Fibroblast of lung (primary cell): ENCODE data around the gene TARBP2. TPM values are rescaled to one million over a fixed set of nuclear protein-coding genes. Genes with fewer than 3 reads are reported as not detected.

Source experiments
- DNase-seq, 2 donors: peaks; one replicate each; pipeline versions ENCODE4 v3.0.0 to v3.0.0-alpha.2; 2010; ENCODE audit warnings: low read depth in 2 of 2
- H2AFZ ChIP-seq: 2 replicates; pipeline ENCODE4 v1.5.1; 2012; ENCODE audit warnings: low read length, control low read depth, inconsistent platforms
- H3K27ac ChIP-seq: 2 replicates; pipeline ENCODE4 v1.5.1; 2011; ENCODE audit warnings: low read length, control low read depth; ENCODE audit not compliant: insufficient read depth
- H3K27me3 ChIP-seq: 2 replicates; pipeline ENCODE4 v1.5.1; 2011; ENCODE audit warnings: mild to moderate bottlenecking, low read length; ENCODE audit not compliant: control insufficient read depth, insufficient read depth
- H3K36me3 ChIP-seq: 2 replicates; pipeline ENCODE4 v1.5.1; 2011; ENCODE audit warnings: low read length; ENCODE audit not compliant: control insufficient read depth, insufficient read depth
- H3K4me1 ChIP-seq: 2 replicates; pipeline ENCODE4 v1.5.1; 2011; ENCODE audit warnings: low read length; ENCODE audit not compliant: control insufficient read depth, insufficient read depth; ENCODE audit errors: extremely low read depth
- H3K4me2 ChIP-seq: 2 replicates; pipeline ENCODE4 v1.5.1; 2011; ENCODE audit warnings: low read length, control low read depth; ENCODE audit not compliant: insufficient read depth; ENCODE audit errors: extremely low read depth
- H3K4me3 ChIP-seq, 4 experiments: fragments of 200-600 bp in 1 of 4; sonication (generic) in 1 of 4; replicated peaks in 1 of 4; 2 replicates each; pipeline ENCODE4 v1.5.1; 2011 to 2016; ENCODE audit warnings: low read length in 4 of 4, low read depth in 3 of 4, mild to moderate bottlenecking in 3 of 4, control low read depth in 2 of 4, inconsistent platforms in 1 of 4, mixed read lengths in 1 of 4; ENCODE audit not compliant: insufficient read depth in 1 of 4; ENCODE audit errors: control extremely low read depth in 1 of 4
- H3K79me2 ChIP-seq: 2 replicates; pipeline ENCODE4 v1.5.1; 2012; ENCODE audit warnings: mild to moderate bottlenecking, low read length, inconsistent platforms; ENCODE audit not compliant: control insufficient read depth, insufficient read depth
- H3K9ac ChIP-seq: 2 replicates; pipeline ENCODE4 v1.5.1; 2011; ENCODE audit warnings: mild to moderate bottlenecking, low read length, control low read depth; ENCODE audit not compliant: insufficient read depth
- H3K9me3 ChIP-seq: 2 replicates; pipeline ENCODE4 v1.5.1; 2012; ENCODE audit warnings: low read depth, low read length; ENCODE audit not compliant: control insufficient read depth, insufficient read depth
- H4K20me1 ChIP-seq: 2 replicates; pipeline ENCODE4 v1.5.1; 2011; ENCODE audit warnings: low read length; ENCODE audit not compliant: control insufficient read depth, insufficient read depth; ENCODE audit errors: extremely low read depth
- CTCF ChIP-seq, 2 donors: IDR thresholded peaks in 1 of 2; conservative IDR thresholded peaks in 1 of 2; 1 replicate in 1 of 2; 2 replicates in 1 of 2; pipeline ENCODE4 v1.5.1; 2011 to 2012; ENCODE audit warnings: low read length in 2 of 2, control low read depth in 1 of 2, inconsistent platforms in 1 of 2, low read depth in 1 of 2, mild to moderate bottlenecking in 1 of 2
- EZH2 ChIP-seq: IDR thresholded peaks from 2 replicates; pipeline ENCODE4 v1.5.1; 2012; ENCODE audit warnings: low read length, control low read depth, mild to moderate bottlenecking; ENCODE audit errors: missing control alignments
- polyA plus RNA-seq, 2 donors: library from polyadenylated mRNA; depleted of rRNA in 1 of 2; stranded (reverse) in 1 of 2; unstranded in 1 of 2; fragments of >200 nt; gene quantifications; 2 replicates each; pipeline ENCODE4 v1.2.1, GENCODE V29; 2011 to 2012; ENCODE audit warnings: missing spikeins in 1 of 2
- total RNA-seq: library from RNA; depleted of rRNA; stranded (reverse); fragments of >200 nt; gene quantifications from 2 replicates; pipeline ENCODE4 v1.2.1, GENCODE V29; 2014

TARBP2 gene
- total and polyA plus RNA-seq, 2 donors (not counting 1 experiment from before 2014, with no cell fraction given), result 19.8 to 39.3 TPM

GRCh38 chr12:53492830-53493609, 8.1 kb upstream of the TARBP2 start:
- Histone ChIP-seq H3K27me3 (no peaks in the 10 kb centered on the region), H3K79me2 (peaks cover 26% of the 10 kb centered on the region), H3K4me2 (peak overlapping the region; percentile 87), H2AFZ (peak overlapping the region; percentile 64), H4K20me1 (no peaks in the 10 kb centered on the region), H3K4me3 (peak overlapping the region; percentile 38 to 70 (median 50)), H3K9ac (peak overlapping the region; percentile 55), H3K4me1 (peaks cover 23% of the 10 kb centered on the region), H3K9me3 (no peaks in the 10 kb centered on the region), H3K36me3 (peaks cover 4% of the 10 kb centered on the region), H3K27ac (peak overlapping the region; percentile 80)
- DNase-seq, result peak; percentile 87 to 89
- TF ChIP-seq EZH2 (no peak), CTCF (conservative IDR thresholded peaks at IDR 0.05 in 1 of 2, IDR thresholded peaks at IDR 0.05 in 1 of 2; ENCODE audit: low read depth in 1 of 2, low read length in 2 of 2) (no peak)

DNA sequence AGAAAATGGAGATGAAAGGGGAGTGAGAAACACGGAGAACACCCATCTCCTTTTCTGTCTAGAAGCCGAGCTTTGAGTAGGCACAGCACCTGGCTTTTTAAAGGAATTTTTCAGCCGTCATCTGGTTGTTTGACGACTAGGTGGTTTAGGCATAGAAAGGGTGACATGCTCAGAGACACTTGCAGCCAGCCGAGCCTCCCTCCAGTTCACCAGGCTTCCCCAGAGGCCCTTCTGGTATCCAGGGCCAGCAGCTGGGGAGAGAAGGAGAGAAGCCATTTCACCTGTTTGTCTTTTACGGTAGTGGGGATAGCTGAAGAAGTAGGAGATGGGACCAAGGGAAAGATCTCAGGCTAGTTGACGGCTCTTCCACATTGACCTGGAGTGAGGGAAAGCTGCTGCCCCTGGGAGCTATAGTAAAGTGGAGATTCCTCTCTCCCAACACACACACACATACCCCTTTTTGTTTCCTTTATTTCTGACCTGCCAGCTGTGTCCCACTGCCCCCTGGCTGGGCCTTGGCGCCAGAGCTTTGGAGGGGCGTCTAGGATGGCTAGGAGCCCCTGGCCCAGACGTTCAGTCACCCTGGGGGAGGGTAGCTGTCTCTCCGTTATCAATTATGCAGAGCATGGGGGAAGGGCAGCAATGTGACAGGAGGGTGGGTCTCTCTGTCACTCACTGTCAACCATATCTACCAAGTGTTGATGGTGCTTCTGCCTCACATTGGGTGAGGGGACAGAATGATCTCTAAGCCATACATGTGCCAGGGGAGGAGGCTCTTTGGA, 7.3 kb upstream of the TARBP2 start:
- H3K4me1 ChIP-seq, result peaks cover 23% of the 10 kb centered on the region
- no peak overlapping the region for H2AFZ ChIP-seq
- no peak for DNase-seq
- H3K4me2 ChIP-seq, result peak overlapping the region; percentile 83
- H3K36me3 ChIP-seq, result peaks cover 4% of the 10 kb centered on the region
- H3K79me2 ChIP-seq, result peaks cover 33% of the 10 kb centered on the region
- peak overlapping the region; percentile 71 for H3K27ac ChIP-seq
- peak overlapping the region in 2 of 4 experiments; percentile 51 to 58 for H3K4me3 ChIP-seq
- no peaks in the 10 kb centered on the region for H3K9me3 ChIP-seq
- H3K27me3 ChIP-seq, result no peaks in the 10 kb centered on the region
- TF ChIP-seq EZH2 (no peak), CTCF (conservative IDR thresholded peaks at IDR 0.05 in 1 of 2, IDR thresholded peaks at IDR 0.05 in 1 of 2; ENCODE audit: low read depth in 1 of 2, low read length in 2 of 2) (no peak)
- no peak overlapping the region for H3K9ac ChIP-seq
- H4K20me1 ChIP-seq, result no peaks in the 10 kb centered on the region
